Stimulated activated CD8-positive, alpha-beta memory T cell treated with anti-CD3 and anti-CD28 coated beads, Interleukin-15, amount 100 ng/mL, for 48 hours (primary cell): ENCODE measurements around the gene NRTN.

Experiments
- DNase-seq, 2 donors: peaks; one replicate each; pipeline ENCODE4 v3.0.0-alpha.2; 2020; ENCODE audit warnings: low read depth in 2 of 2

NRTN gene

DNA sequence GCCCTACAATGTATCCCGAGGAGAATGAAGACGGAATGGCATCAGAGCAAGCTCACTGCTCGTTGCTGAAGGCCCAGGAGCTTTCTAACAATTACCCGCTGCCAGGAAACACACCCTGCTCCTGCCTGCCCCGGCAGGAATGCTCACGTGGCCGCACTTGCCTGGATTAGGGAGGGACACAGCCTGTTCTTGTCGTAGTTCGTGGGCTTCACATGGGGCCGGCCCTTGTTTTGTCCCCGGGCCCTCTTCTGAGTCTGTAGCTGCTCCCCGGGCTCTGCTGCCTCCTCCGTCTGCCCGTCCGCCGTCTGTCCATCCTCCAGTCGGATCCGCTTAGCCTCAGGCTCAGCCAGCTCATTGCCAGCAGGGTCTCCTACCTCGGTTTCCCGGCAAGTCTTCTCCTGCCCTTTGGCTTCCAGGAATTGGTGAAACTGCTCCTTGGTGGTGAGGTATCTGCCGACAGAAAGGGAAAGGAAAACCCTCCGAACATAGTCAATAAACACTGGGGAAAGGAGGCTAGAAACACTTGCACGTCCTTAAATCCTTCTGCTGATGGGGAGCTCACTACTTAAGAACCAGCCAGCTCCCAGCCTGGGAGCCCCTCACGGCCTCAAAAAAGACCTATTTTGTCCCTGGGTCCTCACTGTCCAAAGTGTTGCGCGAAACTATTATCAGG lies 14.8 kb upstream of the NRTN start:
- no peak for DNase-seq

DNA sequence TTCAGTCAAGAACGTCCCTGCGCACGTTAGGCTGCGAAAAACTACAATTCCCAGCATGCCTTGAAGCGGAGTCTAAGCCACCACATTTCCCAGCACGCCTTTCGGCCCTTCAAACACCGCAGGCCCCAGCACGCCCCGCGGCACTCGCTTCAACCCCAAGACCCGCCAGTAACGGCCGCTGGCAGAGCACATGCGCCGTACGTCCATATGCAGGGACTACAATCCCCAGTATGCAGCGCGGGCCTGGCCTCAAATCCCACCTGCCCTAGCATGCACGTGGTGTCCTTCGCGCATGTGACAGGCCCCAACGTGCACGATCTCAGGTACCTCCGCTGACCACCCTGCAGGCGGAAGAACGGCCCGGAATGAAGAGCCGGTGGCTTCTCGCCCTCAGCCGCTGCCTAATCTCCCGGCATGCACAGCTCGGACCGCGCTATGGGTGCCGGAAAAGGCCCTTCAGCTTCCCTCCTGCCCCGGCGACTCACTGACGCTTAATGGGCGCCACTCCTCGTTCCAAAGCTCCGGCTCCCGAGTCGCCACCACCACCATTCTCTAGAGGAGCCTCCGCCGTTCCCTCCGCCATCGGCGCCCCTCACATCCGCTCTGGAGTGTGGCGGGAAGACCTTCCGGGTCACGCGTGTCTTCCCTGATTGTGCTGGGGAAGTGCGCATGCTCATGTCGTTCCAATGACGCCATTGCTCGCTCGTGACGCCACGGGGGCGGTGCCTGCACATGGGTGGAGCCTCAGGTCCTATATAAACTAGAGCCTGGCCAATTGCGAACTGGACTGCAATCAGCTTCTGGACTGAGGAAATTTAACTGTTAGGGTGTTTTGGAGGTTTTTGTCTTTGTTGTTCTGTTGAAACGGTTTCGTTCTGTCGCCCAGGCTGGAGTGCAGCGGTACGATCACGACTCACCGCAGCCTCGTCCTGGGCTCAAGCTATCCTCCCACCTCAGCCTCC lies 14.0 kb upstream of the NRTN start, which contains the start of gene DUS3L:
DUS3L (minus strand) TSS at position 605 of the 962 bp plus-strand sequence; CDS start at position 583, 22 bp downstream.
- DNase-seq = peak; percentile 92 to 93

DNA sequence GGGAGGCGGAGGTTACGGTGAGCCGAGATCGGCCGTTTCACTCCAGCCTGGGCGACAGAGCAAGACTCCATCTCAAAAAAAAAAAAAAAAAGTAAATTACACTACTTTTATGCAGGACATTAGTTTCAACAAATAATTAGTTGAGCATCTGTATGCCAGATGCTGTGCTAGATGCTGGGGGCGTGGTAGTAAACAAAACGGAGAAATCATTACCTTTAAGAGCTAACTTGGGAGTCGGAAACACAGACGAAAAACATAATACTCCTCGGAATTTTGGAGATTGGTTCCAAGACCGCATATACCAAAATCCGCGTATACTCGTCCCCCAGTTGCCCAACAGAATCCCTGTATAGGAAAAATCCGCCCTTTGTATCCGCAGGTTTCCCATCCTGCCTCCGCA lies 12.6 kb upstream of the NRTN start:
- DNase-seq = no peak

DNA sequence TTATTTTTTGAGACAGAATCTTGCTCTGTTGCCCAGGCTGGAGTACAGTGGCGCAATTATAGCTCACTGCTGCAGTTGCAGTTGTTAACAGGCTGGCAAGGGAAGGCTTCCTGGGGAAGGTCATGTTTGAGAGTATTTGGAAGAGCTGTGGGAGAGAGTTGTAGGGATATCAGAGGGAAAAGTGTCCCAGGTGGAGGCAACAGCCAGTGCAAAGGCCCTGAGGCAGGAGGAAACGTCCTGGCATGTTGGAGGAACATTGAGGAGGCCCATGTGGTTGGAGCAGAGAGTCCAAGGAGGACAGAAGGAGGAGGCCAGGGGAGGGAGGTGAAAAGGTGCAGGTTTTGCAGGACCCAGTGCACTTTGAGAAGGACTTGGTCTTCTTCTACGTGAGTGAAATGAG lies 11.7 kb upstream of the NRTN start:
- DNase-seq = no peak

DNA sequence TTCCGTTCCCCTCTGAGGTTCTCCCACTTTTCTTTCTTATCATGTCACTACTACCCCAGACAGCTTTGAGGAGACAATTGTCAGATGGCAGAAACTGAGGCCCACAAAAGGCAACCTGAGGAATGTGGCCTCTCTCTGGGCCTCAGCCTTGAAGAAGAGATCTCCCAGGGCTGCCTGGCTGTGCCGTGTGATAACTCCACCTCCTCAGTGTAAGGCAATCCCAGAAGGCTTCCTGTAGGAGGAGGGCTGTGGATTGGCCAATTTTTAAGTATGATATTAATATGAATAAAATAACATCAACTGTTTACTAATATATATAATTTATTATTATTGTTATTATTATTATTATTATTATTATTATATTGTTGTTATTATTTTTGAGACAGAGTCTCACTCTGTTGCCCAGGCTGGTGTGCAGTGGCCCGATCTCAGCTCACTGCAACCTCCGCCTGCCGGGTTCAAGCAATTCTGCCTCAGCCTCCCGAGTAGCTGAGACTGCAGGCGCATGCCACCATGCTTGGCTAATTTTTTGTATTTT lies 9.4 kb upstream of the NRTN start:
- DNase-seq = no peak

DNA sequence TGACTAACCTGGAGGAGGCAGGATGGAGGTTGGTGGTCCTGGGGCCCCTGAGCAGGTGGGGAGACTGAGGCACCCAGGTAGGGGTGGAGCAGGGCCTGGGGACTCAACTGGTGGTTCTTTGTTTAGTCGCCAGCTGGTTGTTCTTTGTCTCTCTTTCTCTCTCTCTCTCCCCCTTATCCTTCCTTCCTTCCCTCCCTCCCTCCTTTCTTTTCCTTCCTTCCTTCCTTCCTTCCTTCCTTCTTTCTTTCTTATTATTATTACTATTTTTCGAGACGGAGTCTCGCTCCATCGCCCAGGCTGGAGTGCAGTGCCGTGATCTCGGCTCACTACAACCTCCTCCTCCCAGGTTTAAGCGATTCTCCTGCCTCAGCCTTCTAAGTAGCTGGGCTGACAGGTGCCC lies 6.6 kb upstream of the NRTN start:
- DNase-seq = no peak

DNA sequence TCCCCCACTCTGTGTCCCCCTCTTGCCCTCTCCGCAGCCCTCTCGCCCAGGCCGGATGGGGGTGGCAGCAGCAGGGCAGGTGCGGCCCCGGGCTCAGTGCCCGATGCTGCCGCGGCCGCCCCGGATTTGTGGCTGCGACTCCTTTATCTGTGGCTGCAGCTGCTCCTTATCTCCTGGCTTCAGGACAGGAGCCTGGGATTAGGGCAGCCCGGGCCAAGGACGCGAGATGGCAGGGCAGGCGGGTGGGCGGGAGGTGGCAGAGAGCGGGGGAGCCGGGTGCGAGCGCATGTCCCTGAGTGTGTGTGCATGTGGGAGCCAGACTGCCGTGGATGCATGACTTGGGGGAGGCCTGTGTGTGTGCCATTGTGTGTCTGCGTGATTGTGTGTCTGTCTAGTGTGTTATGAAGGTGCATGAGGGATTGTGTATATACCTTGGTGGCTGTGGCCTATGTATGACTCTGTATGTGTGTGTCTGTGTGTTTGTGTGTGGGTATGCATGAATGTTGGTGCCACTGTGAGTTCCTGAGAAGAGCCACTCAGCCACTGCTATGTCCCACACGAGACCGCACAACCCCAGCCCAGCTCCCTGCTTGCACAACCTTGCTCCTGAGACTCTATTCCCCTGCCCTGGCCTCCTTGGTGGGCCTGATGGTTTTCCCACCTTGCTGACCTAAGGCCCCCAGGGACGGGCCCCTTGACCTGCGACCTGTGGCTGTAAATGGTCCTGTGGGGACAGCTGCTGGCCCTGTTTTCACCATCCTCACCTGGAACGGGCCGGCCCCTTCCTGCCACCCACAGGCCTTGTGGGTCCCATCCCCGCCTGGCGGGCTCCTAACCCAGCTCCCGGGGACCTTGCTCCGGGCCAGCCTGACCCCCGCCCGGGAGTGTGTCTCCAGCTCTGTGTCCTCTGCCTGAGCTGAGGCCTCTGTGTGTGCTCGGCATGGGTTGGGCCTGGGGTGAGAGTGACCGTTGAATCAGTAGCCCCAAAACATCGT lies 5.3 kb upstream of the NRTN start:
- DNase-seq = no peak

DNA sequence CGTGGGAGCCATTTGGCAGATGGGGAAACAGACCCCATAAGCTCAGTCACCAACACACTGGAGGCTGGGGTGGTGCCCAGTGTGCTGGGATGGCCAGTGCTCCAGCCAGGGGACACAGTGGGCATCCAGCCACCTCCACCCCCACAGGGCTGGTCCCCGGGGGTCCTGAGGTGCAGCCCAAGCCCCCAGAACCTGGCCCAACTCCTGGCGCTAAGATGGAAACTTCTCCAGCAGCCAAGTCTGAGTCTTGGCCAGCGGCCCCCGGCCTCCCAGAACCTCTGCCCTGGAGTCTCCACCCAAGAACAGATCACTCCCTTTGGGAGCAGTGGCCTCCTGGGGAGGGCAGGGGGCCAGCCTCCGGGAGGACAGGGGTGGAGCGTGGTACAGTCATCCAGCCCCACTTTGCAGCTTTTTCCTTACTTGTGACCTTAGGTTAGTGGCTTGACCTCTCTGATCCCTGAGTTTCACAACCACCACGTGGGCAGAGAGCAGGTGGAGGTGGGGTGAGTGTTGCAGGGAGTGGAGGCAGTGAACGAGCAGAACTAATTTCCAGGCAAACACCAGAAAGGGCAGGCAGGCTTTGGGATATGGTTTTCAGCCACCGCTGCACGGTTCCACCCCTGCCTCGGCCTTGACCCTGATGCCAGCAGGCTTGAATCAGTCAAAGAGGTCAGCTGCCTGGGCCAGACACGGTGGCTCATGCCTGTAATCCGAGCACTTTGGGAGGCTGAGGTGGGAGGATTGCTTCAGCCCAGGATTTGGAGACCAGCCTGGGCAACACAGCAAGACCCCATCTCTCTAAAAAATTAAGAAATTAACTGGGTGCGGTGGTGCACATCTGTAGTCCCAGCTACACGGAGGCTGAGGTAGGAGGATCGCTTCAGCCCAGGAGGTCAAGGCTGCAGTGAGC lies 4.3 kb upstream of the NRTN start:
- DNase-seq = no peak

DNA sequence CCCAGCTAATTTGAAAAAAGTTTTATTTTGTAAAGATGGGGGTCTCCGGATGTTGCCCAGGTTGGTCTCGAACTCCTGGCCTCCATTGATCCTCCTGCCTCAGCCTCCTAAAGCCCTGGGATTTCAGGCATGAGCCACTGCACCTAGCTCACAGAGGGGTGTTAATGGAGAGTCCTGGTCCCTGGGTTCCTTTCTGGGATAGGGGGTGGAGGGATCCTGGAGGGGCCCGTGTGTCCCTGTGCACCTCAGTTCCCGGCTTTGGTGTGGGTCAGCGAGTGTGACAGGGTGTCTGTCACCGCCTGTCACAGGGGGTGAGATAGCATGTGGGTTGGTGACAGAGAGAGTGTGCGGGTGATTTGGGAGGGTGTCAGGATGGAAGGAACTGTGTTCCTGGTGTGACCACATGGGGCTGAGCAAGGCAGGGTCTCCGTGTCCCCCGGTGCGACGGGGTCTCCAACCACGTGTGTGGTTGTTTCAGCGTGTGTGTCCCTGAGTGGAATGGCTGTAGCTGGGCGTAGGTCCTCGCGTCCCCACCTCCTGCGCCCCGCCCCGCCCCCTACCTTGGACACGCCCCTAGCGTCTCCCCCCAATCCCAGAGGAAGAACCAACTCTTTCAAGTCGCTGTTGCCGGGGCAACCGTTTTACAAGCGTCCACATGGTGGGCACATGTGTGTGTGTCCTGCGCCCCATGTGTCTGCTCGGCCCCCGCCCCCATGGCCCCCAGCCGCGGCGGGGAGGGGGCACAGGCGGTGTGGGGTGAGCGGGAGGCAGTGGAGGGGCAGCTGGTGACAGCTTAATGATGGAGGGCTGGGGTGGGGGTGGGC lies 2.9 kb upstream of the NRTN start:
- no peak for DNase-seq

DNA sequence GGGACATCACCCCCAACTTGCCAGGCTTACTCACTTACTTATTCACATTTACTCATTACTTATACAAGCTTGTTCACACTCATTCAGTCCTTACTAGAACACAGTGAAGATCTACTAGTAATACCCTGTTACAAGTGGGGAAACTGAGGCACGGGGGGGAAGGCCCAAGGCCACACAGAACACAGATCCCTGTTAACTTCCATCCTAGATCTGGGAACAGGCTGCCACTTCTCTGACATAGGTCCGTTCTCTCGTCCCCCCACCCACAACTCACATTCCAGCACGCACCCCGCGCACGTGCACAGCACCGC lies 1.5 kb upstream of the NRTN start:
- DNase-seq = no peak

DNA sequence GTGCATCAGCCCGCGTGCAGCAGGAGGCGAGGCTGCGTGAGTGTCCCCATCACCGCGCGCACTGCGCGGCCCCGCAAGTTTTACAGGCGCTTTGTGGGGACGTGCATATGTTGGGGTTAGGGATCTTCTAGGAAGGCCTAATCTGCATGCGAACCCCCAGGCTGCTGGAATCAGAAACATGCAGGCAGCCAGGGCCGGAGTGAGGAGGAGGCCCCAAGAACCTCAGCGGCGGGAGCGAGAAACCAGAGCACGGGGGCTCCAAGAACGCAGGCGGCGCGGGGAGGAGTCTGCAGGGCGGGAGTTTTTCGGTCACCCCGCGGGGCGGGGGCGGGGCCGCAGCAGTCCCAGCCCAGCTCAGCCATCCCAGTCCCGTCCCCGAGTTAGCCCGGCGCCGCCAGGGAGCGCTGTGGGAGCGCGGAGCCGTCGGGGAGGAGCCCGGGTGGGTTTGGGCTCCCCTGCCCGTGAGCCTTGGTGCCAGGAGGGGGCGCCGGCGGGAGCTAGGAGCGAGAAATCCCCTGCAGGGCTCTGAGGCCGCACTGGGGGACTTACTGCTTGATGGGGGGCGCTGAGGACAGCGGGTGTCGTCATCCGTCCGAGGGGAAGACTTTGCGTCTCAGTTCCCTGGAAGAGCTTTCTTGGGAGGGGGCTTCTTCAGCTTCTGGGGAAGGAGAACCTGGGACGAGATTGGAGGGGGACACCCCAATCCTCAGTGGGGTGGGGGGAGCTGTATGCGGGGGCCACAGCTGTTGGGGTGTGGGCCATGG lies 933 bp upstream of the NRTN start:
- peak; percentile 91 to 92 for DNase-seq

DNA sequence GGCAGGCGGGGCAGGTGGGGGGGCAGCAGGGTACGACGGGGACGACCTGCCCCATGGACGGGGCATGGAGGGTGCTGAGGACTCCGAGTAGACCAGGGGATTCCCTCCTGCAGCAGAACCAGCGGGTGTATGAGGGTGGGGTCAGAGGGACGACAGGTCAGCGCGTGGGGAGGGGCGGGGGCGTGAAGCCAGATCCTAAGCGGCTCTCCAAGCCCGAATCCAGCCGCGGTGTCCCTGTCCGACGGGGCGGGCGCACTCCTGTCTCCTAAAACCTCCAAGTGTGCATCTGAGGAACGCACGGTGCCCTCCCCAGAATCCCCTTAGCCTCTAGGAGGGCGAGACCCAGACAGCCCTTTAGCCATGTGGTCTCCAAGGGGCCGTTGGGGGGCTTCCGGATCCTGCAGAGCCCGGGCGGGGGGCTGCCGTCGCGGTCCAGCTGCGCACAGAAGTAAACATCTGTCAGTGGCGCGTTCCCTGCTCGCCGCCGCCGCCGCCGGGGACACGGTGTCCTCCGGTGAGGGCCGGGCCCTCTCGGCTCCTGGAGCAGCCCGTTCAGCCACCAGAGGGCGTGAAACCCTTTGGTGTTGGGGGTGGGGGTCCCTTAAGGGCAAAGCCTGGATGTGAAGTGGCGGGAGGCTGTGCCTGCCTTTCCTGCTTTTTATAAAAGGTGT lies 730 bp downstream of the NRTN start:
- peak in 1 of 2 donors; percentile 42 for DNase-seq

DNA sequence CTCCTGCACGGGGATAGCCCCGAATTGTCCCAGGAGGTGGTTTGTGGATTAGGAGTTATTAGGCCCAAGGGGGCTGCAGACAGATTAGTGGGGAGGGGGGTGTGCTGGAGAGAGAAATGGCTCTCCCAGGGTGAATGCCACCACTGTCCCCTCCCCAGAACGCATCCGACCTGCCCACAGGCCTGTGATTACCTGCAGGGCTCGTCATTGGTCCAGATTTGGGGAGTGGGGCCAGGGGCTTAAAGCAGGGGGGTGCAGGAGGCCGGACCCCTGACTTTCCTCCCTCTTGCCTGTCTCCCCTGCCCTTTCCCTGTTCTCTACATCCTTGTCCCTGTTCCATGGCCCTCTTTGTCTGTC lies 1.2 kb downstream of the NRTN start:
- DNase-seq = no peak

DNA sequence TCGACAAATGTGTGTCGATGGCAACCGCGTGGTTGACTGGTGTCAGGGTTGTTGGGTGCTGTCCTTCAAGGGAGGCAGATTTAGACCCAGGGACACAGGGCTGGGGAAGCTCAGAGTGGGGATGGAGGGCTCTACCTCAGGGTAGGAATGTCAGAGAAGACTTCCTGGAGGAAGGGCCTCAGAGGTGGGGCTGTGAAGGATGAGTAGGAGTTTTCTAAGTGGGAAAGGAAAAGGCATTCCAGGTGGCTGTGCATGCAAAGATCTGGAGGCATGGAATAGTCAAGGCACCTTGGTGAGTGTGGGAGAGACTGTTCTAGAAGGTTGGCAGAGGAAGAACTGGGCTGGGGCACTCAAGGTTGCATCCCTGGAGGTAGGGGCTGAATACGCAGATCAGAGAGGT lies 2.0 kb downstream of the NRTN start:
- DNase-seq = no peak

DNA sequence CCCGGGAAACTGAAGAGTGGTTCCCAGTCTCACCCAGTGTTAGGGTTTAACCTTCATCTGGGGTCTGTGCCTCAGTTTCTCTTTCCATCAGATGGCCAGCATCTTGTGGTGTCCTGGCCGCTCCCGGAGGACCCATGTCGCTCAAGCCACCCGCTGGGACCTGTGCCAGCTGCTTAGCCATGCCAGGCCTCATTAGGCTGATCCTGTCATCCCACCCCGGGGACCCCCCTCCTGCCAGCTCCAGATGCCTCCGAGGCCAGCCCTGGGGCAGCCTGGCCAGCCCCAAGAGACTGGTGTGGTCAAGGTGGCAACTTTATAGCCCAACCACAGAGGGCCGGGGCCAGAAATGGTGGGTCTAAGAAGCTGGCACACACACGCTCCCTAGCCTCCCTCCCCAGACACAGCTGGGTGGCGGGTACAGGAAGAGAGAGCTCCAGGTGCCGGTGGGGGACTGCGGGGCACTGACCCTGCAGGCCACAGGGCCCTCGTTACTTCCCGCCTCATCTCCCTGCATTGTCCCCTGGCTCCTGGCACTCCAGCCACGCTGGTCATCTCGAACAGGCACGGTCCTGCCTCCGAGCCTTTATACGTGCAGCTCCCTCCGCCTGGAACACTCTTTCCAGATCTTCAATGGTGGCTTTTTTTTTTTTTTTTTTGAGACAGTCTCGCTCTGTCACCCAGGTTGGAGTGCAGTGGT lies 3.4 kb downstream of the NRTN start:
- no peak for DNase-seq

DNA sequence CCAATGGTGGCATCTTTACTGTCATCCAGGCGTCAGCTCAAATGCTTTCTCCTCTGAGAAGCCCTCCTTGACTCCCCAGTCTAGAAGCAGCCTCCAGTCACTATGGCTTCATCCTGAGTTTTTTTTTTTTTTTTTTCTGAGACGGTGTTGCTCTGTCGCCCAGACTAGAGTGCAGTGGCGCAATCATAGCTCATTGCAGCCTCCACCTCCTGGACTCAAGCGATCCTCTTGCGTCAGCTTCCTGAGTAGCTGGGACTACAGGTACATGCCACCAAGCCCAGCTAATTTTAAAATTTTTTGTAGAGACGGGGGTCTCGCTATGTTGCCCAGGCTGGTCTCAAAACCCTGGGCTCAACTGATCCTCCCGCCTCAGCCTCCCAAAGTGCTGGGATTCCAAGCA lies 4.2 kb downstream of the NRTN start:
- DNase-seq = no peak

DNA sequence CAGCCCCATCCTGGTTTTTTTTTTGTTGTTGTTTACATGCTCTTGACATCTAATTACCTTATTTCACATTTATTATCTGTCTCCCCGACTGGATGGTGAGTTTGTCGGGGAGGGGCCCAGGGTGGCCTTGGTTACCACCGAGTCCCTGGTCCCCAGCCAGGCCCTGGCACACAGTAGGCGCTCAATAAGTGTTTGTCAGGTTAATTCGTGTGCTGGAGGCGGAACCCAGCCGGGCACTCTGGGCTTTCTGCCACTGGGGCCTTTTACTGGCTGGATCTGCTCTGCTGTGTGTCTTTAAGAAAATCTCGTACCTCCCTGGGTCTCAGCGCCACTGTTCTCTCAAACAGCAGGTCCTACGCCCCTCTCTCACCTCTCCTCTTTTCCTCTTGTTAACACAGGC lies 4.6 kb downstream of the NRTN start:
- no peak for DNase-seq

DNA sequence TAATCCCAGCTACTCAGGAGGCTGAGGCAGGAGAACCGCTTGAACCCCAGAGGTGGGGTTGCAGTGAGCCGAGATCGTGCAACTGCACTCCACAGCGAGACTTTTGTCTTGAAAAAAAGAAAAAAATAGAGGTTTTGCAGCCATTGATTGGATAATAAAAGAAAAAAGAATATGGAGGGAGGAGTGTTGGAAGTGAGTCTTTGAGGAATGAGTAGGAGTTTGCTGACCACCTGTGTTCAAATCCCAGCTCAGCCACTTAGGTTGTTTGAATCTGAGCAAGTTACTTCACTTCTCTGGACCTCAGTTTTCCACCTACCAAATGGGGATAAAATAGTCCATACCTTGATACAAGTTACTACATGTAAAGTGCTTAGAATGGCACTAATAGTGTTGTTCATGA lies 6.2 kb downstream of the NRTN start:
- no peak for DNase-seq
